ENCODE results near the gene PI4KB. TPM values are rescaled to one million over a fixed set of nuclear protein-coding genes. Genes with fewer than 3 reads are reported as not detected.

Gene PI4KB
- total RNA-seq, 3 donors from 2014 or later, result 57.9 to 77.2 (median 58.9) TPM

DNA sequence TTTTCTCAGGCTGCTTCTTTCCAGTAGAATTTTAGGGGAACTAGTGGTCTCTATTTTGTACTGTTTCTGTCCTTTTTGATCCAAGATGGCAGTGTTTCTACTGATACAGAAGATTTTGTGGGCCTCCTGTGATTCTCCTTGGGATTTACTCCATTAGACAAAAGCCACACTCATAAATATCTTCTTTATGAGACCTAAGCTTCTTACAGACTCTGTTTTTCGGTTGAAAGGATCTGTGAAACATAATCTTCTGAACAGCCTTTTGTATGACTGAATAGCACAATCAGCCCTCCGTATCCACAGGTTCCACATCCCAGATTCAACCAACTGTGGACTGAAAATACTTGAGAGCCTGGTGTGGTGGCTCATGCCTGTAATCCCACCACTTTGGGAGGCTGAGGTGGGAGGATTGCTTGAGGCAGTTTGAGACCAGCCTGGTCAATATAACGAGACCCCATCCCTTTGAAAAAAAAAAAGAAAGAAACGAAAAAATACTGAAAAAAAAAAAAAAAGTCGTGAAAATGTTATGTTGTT, 83.5 kb downstream of the PI4KB start:
- ATAC-seq, result no peak
- H3K9me3 ChIP-seq, result no peaks in the 10 kb centered on the region
- H3K4me3 ChIP-seq, result no peak overlapping the region
- no peak for DNase-seq
- H3K4me1 ChIP-seq (ENCODE audit: low read depth), result no peaks in the 10 kb centered on the region
- TF ChIP-seq, protein P1, sequence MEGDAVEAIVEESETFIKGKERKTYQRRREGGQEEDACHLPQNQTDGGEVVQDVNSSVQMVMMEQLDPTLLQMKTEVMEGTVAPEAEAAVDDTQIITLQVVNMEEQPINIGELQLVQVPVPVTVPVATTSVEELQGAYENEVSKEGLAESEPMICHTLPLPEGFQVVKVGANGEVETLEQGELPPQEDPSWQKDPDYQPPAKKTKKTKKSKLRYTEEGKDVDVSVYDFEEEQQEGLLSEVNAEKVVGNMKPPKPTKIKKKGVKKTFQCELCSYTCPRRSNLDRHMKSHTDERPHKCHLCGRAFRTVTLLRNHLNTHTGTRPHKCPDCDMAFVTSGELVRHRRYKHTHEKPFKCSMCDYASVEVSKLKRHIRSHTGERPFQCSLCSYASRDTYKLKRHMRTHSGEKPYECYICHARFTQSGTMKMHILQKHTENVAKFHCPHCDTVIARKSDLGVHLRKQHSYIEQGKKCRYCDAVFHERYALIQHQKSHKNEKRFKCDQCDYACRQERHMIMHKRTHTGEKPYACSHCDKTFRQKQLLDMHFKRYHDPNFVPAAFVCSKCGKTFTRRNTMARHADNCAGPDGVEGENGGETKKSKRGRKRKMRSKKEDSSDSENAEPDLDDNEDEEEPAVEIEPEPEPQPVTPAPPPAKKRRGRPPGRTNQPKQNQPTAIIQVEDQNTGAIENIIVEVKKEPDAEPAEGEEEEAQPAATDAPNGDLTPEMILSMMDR (IDR thresholded peaks at IDR 0.05), result no peak
- intact Hi-C loops (cut with DNase I, micrococcal nuclease), result no loop called here
- H3K36me3 ChIP-seq (ENCODE audit: low read depth), result peaks cover 7% of the 10 kb centered on the region

DNA sequence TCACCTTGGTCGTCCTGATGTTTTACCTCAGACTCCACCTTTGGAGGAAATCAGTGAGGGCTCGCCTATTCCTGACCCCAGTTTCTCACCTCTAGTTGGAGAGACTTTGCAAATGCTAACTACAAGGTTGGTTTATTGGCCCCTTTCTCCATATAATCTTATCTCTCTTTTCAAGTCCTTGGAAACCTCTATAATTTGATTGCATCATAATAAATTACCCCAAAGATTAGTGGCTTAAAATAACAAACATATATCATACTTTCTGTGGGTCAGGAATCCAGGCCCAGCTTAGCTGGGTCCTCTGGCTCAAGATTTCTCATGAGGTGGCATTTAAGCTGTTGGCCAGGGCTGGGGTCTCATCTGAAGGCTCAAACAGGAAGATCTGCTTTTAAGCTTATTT, 84.8 kb downstream of the PI4KB start:
- no peak overlapping the region for H3K4me3 ChIP-seq
- ATAC-seq (no peak), DNase-seq (no peak)
- H3K36me3 ChIP-seq (ENCODE audit: low read depth), result peaks cover 8% of the 10 kb centered on the region
- intact Hi-C loops (cut with DNase I, micrococcal nuclease), result no loop called here
- TF ChIP-seq, protein P1 (IDR thresholded peaks at IDR 0.05), result no peak
- no peaks in the 10 kb centered on the region for H3K9me3 ChIP-seq
- no peaks in the 10 kb centered on the region for H3K4me1 ChIP-seq (ENCODE audit: low read depth)

Other genes starting within 250 kb of the PI4KB start
- 1 to 10 TPM; 1.9 to 9.3 (median 4.3) TPM for gene SEMA6C, start 180.8 kb downstream of the PI4KB start, total RNA-seq
- gene TNFAIP8L2, start 170.8 kb downstream of the PI4KB start, total RNA-seq, result 1 to 10 TPM; 1.3 to 2.8 (median 2.5) TPM
- 10 to 100 TPM in 2 of 3 donors, 1 to 10 TPM in 1; 7.6 to 14.0 (median 10.0) TPM for gene LYSMD1, start 161.5 kb downstream of the PI4KB start, total RNA-seq
- gene SCNM1, start 161.3 kb downstream of the PI4KB start, total RNA-seq, result 10 to 100 TPM; 27.9 to 37.8 (median 28.1) TPM
- gene TMOD4, start 151.4 kb downstream of the PI4KB start, total RNA-seq, result 1 to 10 TPM in 2 of 3 donors, not detected in 1; 1.0 to 2.5 TPM
- gene VPS72, start 137.2 kb downstream of the PI4KB start, total RNA-seq, result 10 to 100 TPM; 32.1 to 56.5 (median 35.3) TPM
- 10 to 100 TPM; 38.4 to 47.5 (median 39.2) TPM for gene PIP5K1A, start 128.9 kb downstream of the PI4KB start, total RNA-seq
- 100 to 1,000 TPM in 1 of 3 donors, 10 to 100 TPM in 2; 90.2 to 150 (median 95.1) TPM for gene PSMD4, start 72.7 kb downstream of the PI4KB start, total RNA-seq
- 10 to 100 TPM; 22.6 to 31.8 (median 29.7) TPM for gene ZNF687, start 45.1 kb downstream of the PI4KB start, total RNA-seq
- gene RFX5, start 19.8 kb upstream of the PI4KB start, total RNA-seq, result 10 to 100 TPM; 20.5 to 45.3 (median 31.8) TPM
- gene SELENBP1, start 45.3 kb upstream of the PI4KB start, total RNA-seq, result 1,000 to 10,000 TPM in 2 of 3 donors, 100 to 1,000 TPM in 1; 914 to 2,582 (median 1,654) TPM
- gene PSMB4, start 72.2 kb upstream of the PI4KB start, total RNA-seq, result 100 to 1,000 TPM; 154 to 213 (median 193) TPM
- 100 to 1,000 TPM in 1 of 3 donors, 10 to 100 TPM in 2; 60.4 to 106 (median 77.7) TPM for gene POGZ, start 132.1 kb upstream of the PI4KB start, total RNA-seq
- 100 to 1,000 TPM; 125 to 247 (median 187) TPM for gene CGN, start 184.0 kb upstream of the PI4KB start, total RNA-seq
- gene TUFT1, start 212.9 kb upstream of the PI4KB start, total RNA-seq, result 10 to 100 TPM; 20.2 to 38.0 (median 27.5) TPM

Data from mucosa of descending colon (tissue), 3 donors.